PFSK-1 (cell line): Measurements from ENCODE around the gene FMO4.

Source experiments
- FOXP2 ChIP-seq: optimal IDR thresholded peaks from 2 replicates; pipeline ENCODE3; 2011; ENCODE audit warnings: borderline replicate concordance, control low read depth, inconsistent platforms; ENCODE audit not compliant: insufficient read depth; ENCODE audit errors: extremely low read length, extremely low read depth
- POLR2AphosphoS5 ChIP-seq: IDR thresholded peaks from 2 replicates; pipeline ENCODE4 v1.6.1; 2012; ENCODE audit warnings: low read depth, mild to moderate bottlenecking, control low read depth, low read length, moderate library complexity
- SIN3A ChIP-seq: IDR thresholded peaks from 2 replicates; pipeline ENCODE4 v1.6.1; 2012; ENCODE audit warnings: mild to moderate bottlenecking, low read length, moderate library complexity, borderline replicate concordance; ENCODE audit not compliant: insufficient read depth
- TAF1 ChIP-seq: IDR thresholded peaks from 2 replicates; pipeline ENCODE4 v1.6.1; 2012; ENCODE audit warnings: low read length, control low read depth, borderline replicate concordance; ENCODE audit not compliant: insufficient read depth
- TF ChIP-seq, protein P1 (sequence below), 2 experiments: IDR thresholded peaks; 2 replicates each; pipeline versions ENCODE4 v1.6.1 to v1.8.0; 2011 to 2012; ENCODE audit warnings: low read depth in 2 of 2, low read length in 2 of 2, control low read depth in 1 of 2, inconsistent platforms in 1 of 2, mild to moderate bottlenecking in 1 of 2, moderate library complexity in 1 of 2; ENCODE audit not compliant: insufficient read depth in 1 of 2

The FMO4 gene

DNA sequence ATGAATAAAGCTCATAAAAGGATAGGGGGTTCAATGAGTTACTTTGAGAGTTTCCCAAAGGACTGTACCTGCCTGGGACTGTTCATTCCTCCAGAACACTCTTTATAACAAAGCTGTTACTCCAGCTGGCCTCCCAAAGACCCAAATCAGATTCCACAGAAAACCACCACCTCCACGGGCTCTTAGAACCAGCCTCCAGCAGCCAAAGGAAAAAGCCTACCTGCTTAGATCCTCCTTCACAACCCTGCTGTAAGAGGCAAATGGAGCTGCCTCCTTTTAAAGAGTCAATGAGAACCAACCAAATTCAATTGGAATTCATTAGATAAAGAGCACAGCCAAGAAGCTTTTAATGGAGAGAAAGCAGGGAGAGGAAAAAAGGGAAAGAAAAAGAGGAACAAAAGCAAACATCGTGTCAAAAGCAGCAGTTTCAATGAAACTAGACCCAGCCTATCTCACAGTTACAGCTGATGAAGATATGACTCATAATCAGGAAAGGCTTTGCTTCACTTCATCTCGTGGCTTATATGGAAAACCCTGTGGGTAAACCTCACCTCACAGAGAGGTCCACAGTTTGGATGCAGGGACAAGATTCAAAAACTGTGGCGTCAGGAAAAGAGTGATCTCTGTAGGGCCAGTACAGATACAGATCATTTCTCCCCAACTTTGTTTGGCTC lies 27.8 kb upstream of the FMO4 start:
- no peak for TF ChIP-seq POLR2AphosphoS5
- TF ChIP-seq SIN3A = no peak
- TF ChIP-seq FOXP2 = no peak
- TF ChIP-seq, protein P1, sequence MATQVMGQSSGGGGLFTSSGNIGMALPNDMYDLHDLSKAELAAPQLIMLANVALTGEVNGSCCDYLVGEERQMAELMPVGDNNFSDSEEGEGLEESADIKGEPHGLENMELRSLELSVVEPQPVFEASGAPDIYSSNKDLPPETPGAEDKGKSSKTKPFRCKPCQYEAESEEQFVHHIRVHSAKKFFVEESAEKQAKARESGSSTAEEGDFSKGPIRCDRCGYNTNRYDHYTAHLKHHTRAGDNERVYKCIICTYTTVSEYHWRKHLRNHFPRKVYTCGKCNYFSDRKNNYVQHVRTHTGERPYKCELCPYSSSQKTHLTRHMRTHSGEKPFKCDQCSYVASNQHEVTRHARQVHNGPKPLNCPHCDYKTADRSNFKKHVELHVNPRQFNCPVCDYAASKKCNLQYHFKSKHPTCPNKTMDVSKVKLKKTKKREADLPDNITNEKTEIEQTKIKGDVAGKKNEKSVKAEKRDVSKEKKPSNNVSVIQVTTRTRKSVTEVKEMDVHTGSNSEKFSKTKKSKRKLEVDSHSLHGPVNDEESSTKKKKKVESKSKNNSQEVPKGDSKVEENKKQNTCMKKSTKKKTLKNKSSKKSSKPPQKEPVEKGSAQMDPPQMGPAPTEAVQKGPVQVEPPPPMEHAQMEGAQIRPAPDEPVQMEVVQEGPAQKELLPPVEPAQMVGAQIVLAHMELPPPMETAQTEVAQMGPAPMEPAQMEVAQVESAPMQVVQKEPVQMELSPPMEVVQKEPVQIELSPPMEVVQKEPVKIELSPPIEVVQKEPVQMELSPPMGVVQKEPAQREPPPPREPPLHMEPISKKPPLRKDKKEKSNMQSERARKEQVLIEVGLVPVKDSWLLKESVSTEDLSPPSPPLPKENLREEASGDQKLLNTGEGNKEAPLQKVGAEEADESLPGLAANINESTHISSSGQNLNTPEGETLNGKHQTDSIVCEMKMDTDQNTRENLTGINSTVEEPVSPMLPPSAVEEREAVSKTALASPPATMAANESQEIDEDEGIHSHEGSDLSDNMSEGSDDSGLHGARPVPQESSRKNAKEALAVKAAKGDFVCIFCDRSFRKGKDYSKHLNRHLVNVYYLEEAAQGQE (IDR thresholded peaks at IDR 0.05; ENCODE audit: insufficient read depth in 1 of 2, low read depth in 2 of 2, low read length in 2 of 2) = no peak
- no peak for TF ChIP-seq TAF1

DNA sequence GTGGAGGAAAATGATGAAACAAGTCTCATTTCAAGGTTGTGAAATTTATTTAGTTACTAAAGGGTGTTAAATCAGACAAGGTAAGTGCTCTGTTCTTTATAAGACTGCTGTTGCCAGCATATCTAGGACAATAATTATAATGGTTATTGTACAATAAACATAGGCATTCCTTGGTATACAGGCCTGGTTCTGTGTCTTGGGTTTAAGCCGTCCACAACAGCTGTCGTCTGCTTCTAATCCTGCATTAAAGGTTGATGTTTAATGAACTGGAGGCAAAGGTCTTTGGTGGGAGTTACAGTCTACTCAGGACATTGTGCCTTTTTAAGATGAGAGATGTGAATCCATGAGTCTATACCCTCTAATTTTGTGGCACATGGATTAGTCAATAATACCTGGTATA lies 23.4 kb upstream of the FMO4 start:
- TF ChIP-seq FOXP2 = no peak
- TF ChIP-seq TAF1 = no peak
- TF ChIP-seq POLR2AphosphoS5 = no peak
- TF ChIP-seq, protein P1 (IDR thresholded peaks at IDR 0.05; ENCODE audit: insufficient read depth in 1 of 2, low read depth in 2 of 2, low read length in 2 of 2) = no peak
- TF ChIP-seq SIN3A = no peak

DNA sequence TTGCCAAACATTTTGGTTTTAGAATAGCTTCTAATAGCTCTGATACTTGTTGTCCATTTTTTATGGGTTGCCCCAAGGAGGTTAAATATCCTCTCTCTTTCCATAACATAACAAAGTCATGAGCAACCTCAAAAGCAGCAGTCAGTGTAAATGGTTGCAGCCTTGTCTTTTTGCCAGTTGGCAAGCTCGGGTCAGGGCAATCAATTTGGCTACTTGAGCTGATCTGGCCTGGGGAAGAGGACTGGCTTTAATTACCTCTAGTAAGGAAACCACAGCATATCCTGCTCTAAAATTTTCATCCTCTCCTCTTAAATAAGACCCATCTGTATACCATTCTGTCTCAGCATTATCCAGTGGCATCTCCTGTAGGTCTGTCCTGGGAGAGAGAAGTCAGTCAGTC lies 21.2 kb upstream of the FMO4 start:
- TF ChIP-seq, protein P1 (IDR thresholded peaks at IDR 0.05; ENCODE audit: insufficient read depth in 1 of 2, low read depth in 2 of 2, low read length in 2 of 2) = no peak
- TF ChIP-seq POLR2AphosphoS5 (no peak), FOXP2 (no peak), SIN3A (no peak), TAF1 (no peak)

DNA sequence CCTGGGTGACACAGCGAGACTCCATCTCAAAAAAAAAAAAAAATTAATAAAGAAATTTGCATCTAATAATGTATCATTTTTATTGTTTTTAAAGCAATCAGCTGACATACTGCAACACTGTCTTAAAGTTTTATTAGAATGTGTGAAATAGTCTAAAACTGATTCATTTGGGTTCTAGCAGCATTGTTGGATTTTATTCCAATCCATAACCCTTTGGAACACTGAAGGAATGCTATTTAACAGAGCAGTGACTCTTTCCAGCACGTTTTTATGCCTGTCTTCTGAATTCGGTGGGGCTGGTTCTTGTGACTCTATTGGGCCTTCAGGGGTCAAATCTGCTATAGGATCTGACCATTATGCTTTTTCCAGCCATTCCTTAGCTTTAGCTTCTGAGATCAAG lies 18.2 kb upstream of the FMO4 start:
- TF ChIP-seq TAF1 (no peak), FOXP2 (no peak), POLR2AphosphoS5 (no peak), SIN3A (no peak)
- TF ChIP-seq, protein P1 (IDR thresholded peaks at IDR 0.05; ENCODE audit: insufficient read depth in 1 of 2, low read depth in 2 of 2, low read length in 2 of 2) = no peak

DNA sequence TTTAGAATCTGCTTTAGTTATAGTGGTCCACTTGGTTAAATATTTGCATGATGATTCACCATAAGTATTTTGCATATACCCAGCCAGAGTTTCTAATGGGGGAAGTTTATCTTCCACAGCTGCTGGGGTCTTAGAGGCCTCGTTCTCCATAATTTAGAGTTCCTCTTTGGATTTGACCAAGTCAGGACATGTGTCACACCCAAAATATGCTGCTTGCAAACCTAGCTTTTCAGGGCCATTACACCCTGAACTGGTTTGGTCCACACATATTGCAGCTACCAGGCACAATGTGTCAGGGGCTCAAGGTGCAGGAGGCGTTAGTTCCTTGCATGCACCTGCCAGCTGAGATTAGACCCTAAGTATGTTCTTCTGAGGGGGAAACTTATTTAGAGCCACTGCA lies 17.1 kb upstream of the FMO4 start:
- TF ChIP-seq TAF1 = no peak
